ENCODE data around the gene WDR37.
"Not testable (repeated sequence)": the region's sequence is repeated elsewhere in the genome, so short reads cannot be mapped to it uniquely, and the experiment has no call there.

DNA sequence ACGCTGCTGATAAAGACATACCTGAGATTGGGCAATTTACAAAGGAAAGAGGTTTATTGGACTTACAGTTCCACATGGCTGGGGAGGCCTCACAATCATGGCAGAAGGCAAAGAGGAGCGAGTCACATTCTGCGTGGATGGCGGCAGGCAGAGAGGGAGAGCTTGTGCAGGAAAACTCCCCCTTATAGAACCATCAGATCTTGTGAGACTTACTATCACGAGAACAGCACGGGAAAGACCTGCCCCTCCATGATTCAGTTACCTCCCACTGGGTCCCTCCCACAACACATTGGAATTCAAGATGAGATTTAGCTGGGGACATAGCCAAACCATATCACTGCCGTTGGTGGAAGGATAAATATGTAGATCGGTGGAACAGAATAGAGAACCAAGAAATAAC, 10.5 kb downstream of the WDR37 start:
- TF ChIP-seq POLR2AphosphoS5 (IDR thresholded peaks at IDR 0.05; ENCODE audit: low read depth, low read length); NRF1 (IDR thresholded peaks at IDR 0.05; ENCODE audit: low read depth, low read length); PBX3 (IDR thresholded peaks at IDR 0.05); CTCF (IDR thresholded peaks at IDR 0.05); FOXM1 (IDR thresholded peaks at IDR 0.05; ENCODE audit: low read depth); TAF1 (IDR thresholded peaks at IDR 0.05; ENCODE audit: borderline replicate concordance, low read depth, low read length); EP300 (IDR thresholded peaks at IDR 0.05; ENCODE audit: borderline replicate concordance in 1 of 2, low read depth in 1 of 2, low read length in 1 of 2); USF1 (IDR thresholded peaks at IDR 0.05; ENCODE audit: borderline replicate concordance, low read depth); YY1 (IDR thresholded peaks at IDR 0.05; ENCODE audit: low read depth); TEAD4 (IDR thresholded peaks at IDR 0.05; ENCODE audit: borderline replicate concordance, insufficient read depth); JUND (IDR thresholded peaks at IDR 0.05): not testable (repeated sequence)
- TF ChIP-seq, protein P1, sequence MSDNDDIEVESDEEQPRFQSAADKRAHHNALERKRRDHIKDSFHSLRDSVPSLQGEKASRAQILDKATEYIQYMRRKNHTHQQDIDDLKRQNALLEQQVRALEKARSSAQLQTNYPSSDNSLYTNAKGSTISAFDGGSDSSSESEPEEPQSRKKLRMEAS (IDR thresholded peaks at IDR 0.05; ENCODE audit: low read depth), result not testable (repeated sequence)
- TF ChIP-seq, protein P2, sequence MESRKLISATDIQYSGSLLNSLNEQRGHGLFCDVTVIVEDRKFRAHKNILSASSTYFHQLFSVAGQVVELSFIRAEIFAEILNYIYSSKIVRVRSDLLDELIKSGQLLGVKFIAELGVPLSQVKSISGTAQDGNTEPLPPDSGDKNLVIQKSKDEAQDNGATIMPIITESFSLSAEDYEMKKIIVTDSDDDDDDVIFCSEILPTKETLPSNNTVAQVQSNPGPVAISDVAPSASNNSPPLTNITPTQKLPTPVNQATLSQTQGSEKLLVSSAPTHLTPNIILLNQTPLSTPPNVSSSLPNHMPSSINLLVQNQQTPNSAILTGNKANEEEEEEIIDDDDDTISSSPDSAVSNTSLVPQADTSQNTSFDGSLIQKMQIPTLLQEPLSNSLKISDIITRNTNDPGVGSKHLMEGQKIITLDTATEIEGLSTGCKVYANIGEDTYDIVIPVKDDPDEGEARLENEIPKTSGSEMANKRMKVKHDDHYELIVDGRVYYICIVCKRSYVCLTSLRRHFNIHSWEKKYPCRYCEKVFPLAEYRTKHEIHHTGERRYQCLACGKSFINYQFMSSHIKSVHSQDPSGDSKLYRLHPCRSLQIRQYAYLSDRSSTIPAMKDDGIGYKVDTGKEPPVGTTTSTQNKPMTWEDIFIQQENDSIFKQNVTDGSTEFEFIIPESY (IDR thresholded peaks at IDR 0.05; ENCODE audit: borderline replicate concordance, low read depth), result not testable (repeated sequence)
